SK-N-SH treated with all-trans-retinoic acid at 6 μM for 48 hours (cell line): ENCODE data around the gene ACO2.

Source experiments
- ATAC-seq: fragments of 200-7000 bp; cut with Tn5 transposase; 3 replicates; pipeline ENCODE4 v1.9.1; 2020; ENCODE audit warnings: mild to moderate bottlenecking, moderate library complexity
- ARNTL ChIP-seq: fragments of 450-650 bp; formaldehyde crosslinking; IDR thresholded peaks from 2 replicates; pipeline ENCODE4 v1.5.0; 2020; ENCODE audit warnings: low read depth, mild to moderate bottlenecking, moderate library complexity, borderline replicate concordance
- BACH2 ChIP-seq: fragments of 250-450 bp; sonication (Bioruptor Pico); IDR thresholded peaks from 2 replicates; pipeline ENCODE4 v1.9.0; 2021; ENCODE audit warnings: mild to moderate bottlenecking, borderline replicate concordance
- ESRRG ChIP-seq: fragments of 250-450 bp; sonication (Bioruptor Pico); IDR thresholded peaks from 2 replicates; pipeline ENCODE4 v1.6.1; 2021; ENCODE audit warnings: mild to moderate bottlenecking
- GLIS3 ChIP-seq: fragments of 250-450 bp; sonication (Bioruptor Pico); IDR thresholded peaks from 2 replicates; pipeline ENCODE4 v1.5.0; 2020; ENCODE audit warnings: mild to moderate bottlenecking, moderate library complexity
- ISL1 ChIP-seq: fragments of 250-450 bp; sonication (Bioruptor Pico); IDR thresholded peaks from 2 replicates; pipeline ENCODE4 v2.1.2; 2022; ENCODE audit warnings: mild to moderate bottlenecking, moderate library complexity
- OSR1 ChIP-seq: fragments of 250-450 bp; sonication (Bioruptor Pico); IDR thresholded peaks from 2 replicates; pipeline ENCODE4 v1.8.0; 2022; ENCODE audit warnings: moderate library complexity, mild to moderate bottlenecking, inconsistent platforms
- PPARA ChIP-seq: fragments of 250-450 bp; sonication (Bioruptor Pico); IDR thresholded peaks from 2 replicates; pipeline ENCODE4 v1.5.0; 2020; ENCODE audit warnings: mild to moderate bottlenecking, borderline replicate concordance
- SNAI2 ChIP-seq: fragments of 250-450 bp; sonication (Bioruptor Pico); IDR thresholded peaks from 2 replicates; pipeline ENCODE4 v1.5.0; 2020; ENCODE audit warnings: mild to moderate bottlenecking, moderate library complexity
- TCF4 ChIP-seq: fragments of 250-450 bp; sonication (Bioruptor Pico); IDR thresholded peaks from 2 replicates; pipeline ENCODE4 v1.8.0; 2021; ENCODE audit warnings: mild to moderate bottlenecking, moderate library complexity, borderline replicate concordance
- ZC3H10 ChIP-seq: fragments of 250-450 bp; sonication (Bioruptor Pico); IDR thresholded peaks from 2 replicates; pipeline ENCODE4 v1.5.1; 2021; ENCODE audit warnings: mild to moderate bottlenecking, moderate library complexity
- ZFP3 ChIP-seq: fragments of 250-450 bp; sonication (Bioruptor Pico); IDR thresholded peaks from 2 replicates; pipeline ENCODE4 v1.5.0; 2020; ENCODE audit warnings: mild to moderate bottlenecking, moderate library complexity
- ZFP30 ChIP-seq: fragments of 450-650 bp; formaldehyde crosslinking; IDR thresholded peaks from 2 replicates; pipeline ENCODE4 v1.5.0; 2022; ENCODE audit warnings: mild to moderate bottlenecking, moderate library complexity
- ZNF70 ChIP-seq: fragments of 450-650 bp; formaldehyde crosslinking; IDR thresholded peaks from 2 replicates; pipeline ENCODE4 v1.5.0; 2020; ENCODE audit warnings: mild to moderate bottlenecking, moderate library complexity
- ZNF8 ChIP-seq: fragments of 450-650 bp; formaldehyde crosslinking; IDR thresholded peaks from 2 replicates; pipeline ENCODE4 v1.5.0; 2020; ENCODE audit warnings: mild to moderate bottlenecking, moderate library complexity
- TF ChIP-seq, protein P1 (sequence below): fragments of 250-450 bp; sonication (Bioruptor Pico); IDR thresholded peaks from 2 replicates; pipeline ENCODE4 v1.5.1; 2021; ENCODE audit warnings: mild to moderate bottlenecking, moderate library complexity
- TF ChIP-seq, protein P2 (sequence below): fragments of 250-450 bp; sonication (Bioruptor Pico); IDR thresholded peaks from 2 replicates; pipeline ENCODE4 v1.5.1; 2020; ENCODE audit warnings: low read depth, mild to moderate bottlenecking, moderate library complexity
- TF ChIP-seq, protein P3 (sequence below): fragments of 250-450 bp; sonication (Bioruptor Pico); IDR thresholded peaks from 2 replicates; pipeline ENCODE4 v1.8.0; 2020; ENCODE audit warnings: mild to moderate bottlenecking, moderate library complexity, borderline replicate concordance
- TF ChIP-seq, protein P4 (sequence below): fragments of 250-450 bp; sonication (Bioruptor Pico); IDR thresholded peaks from 2 replicates; pipeline ENCODE4 v1.8.0; 2021; ENCODE audit warnings: low read depth, mild to moderate bottlenecking, moderate library complexity, borderline replicate concordance
- TF ChIP-seq, protein P5 (sequence below): fragments of 250-450 bp; sonication (Bioruptor Pico); IDR thresholded peaks from 2 replicates; pipeline ENCODE4 v1.5.0; 2020; ENCODE audit warnings: mild to moderate bottlenecking, moderate library complexity

The ACO2 gene

DNA sequence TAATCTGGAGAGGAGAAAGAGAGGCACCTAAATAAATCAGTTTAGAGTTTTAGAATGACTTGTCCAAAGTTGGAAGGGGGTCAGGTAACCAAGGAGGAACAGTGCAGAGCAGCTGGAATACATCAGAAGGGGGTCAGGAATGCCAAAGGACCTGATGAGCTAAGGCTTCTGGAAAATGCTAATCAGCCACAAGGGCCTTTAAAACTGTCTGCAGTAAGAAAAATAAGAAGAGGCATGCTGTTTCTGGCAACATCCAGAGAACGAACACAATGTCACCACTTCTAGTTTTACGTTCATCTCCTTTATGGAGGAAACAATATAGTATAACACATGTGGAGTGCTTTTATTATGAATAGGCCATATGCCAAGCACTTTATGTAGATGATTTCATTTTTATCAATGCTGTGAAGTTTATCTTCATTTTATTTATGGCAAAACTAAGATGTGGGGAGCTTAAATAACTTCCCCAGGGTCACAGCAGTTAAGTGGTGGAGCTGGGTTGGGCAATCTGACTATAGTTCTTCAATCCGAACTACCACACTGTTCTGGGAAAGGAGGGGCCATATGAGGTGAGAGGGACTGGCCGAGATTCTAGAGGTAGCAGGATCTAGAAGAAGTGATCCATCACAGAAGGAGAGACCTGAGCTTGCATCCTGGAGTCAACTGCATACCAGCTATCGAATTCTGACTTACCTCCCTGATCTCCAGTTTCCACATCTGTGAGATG lies 22.6 kb downstream of the ACO2 start:
- no peak for ATAC-seq
- TF ChIP-seq, protein P1, sequence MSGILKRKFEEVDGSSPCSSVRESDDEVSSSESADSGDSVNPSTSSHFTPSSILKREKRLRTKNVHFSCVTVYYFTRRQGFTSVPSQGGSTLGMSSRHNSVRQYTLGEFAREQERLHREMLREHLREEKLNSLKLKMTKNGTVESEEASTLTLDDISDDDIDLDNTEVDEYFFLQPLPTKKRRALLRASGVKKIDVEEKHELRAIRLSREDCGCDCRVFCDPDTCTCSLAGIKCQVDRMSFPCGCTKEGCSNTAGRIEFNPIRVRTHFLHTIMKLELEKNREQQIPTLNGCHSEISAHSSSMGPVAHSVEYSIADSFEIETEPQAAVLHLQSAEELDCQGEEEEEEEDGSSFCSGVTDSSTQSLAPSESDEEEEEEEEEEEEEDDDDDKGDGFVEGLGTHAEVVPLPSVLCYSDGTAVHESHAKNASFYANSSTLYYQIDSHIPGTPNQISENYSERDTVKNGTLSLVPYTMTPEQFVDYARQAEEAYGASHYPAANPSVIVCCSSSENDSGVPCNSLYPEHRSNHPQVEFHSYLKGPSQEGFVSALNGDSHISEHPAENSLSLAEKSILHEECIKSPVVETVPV (CRISPR knock-in tag): no peak
- TF ChIP-seq ZNF8 (CRISPR knock-in tag) (no peak), ZC3H10 (no peak), OSR1 (CRISPR knock-in tag) (no peak), ZFP3 (no peak), ZNF70 (CRISPR knock-in tag) (no peak), GLIS3 (CRISPR knock-in tag) (no peak), ISL1 (no peak)
- TF ChIP-seq, protein P2, sequence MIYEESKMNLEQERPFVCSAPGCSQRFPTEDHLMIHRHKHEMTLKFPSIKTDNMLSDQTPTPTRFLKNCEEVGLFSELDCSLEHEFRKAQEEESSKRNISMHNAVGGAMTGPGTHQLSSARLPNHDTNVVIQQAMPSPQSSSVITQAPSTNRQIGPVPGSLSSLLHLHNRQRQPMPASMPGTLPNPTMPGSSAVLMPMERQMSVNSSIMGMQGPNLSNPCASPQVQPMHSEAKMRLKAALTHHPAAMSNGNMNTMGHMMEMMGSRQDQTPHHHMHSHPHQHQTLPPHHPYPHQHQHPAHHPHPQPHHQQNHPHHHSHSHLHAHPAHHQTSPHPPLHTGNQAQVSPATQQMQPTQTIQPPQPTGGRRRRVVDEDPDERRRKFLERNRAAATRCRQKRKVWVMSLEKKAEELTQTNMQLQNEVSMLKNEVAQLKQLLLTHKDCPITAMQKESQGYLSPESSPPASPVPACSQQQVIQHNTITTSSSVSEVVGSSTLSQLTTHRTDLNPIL (CRISPR knock-in tag): no peak

DNA sequence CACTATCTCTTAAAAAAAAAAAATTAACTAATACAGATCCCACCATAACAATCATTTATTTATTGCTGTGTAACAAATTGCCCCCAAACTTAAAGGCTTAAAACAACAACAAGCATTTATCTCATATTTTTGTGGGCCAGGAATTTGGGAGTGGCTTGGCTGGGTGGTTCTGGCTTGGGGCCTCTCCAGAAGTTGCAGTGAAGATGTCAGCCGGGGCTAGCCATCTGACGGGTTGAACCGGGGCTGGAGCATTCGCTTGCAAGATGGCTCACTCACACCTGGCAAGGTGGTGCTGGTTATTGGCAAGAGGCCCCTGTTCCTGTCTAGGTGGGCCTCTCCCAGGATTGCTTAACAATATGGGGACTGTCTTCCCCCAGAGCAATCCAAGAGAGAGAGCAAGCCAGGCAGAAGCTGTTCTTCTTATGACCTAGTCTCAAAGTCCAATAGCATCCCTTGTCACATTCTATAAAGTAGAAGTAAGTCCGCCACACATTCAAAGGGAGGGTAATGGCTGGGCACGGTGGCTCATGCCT lies 29.5 kb downstream of the ACO2 start:
- TF ChIP-seq, protein P3, sequence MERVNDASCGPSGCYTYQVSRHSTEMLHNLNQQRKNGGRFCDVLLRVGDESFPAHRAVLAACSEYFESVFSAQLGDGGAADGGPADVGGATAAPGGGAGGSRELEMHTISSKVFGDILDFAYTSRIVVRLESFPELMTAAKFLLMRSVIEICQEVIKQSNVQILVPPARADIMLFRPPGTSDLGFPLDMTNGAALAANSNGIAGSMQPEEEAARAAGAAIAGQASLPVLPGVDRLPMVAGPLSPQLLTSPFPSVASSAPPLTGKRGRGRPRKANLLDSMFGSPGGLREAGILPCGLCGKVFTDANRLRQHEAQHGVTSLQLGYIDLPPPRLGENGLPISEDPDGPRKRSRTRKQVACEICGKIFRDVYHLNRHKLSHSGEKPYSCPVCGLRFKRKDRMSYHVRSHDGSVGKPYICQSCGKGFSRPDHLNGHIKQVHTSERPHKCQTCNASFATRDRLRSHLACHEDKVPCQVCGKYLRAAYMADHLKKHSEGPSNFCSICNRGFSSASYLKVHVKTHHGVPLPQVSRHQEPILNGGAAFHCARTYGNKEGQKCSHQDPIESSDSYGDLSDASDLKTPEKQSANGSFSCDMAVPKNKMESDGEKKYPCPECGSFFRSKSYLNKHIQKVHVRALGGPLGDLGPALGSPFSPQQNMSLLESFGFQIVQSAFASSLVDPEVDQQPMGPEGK (CRISPR knock-in tag): no peak
- TF ChIP-seq, protein P4, sequence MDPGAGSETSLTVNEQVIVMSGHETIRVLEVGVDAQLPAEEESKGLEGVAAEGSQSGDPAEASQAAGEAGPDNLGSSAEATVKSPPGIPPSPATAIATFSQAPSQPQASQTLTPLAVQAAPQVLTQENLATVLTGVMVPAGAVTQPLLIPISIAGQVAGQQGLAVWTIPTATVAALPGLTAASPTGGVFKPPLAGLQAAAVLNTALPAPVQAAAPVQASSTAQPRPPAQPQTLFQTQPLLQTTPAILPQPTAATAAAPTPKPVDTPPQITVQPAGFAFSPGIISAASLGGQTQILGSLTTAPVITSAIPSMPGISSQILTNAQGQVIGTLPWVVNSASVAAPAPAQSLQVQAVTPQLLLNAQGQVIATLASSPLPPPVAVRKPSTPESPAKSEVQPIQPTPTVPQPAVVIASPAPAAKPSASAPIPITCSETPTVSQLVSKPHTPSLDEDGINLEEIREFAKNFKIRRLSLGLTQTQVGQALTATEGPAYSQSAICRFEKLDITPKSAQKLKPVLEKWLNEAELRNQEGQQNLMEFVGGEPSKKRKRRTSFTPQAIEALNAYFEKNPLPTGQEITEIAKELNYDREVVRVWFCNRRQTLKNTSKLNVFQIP (CRISPR knock-in tag): no peak
- TF ChIP-seq SNAI2: no peak
- TF ChIP-seq ESRRG: no peak
- TF ChIP-seq ZNF70 (CRISPR knock-in tag): no peak
- TF ChIP-seq ZFP30: no peak
- TF ChIP-seq, protein P5, sequence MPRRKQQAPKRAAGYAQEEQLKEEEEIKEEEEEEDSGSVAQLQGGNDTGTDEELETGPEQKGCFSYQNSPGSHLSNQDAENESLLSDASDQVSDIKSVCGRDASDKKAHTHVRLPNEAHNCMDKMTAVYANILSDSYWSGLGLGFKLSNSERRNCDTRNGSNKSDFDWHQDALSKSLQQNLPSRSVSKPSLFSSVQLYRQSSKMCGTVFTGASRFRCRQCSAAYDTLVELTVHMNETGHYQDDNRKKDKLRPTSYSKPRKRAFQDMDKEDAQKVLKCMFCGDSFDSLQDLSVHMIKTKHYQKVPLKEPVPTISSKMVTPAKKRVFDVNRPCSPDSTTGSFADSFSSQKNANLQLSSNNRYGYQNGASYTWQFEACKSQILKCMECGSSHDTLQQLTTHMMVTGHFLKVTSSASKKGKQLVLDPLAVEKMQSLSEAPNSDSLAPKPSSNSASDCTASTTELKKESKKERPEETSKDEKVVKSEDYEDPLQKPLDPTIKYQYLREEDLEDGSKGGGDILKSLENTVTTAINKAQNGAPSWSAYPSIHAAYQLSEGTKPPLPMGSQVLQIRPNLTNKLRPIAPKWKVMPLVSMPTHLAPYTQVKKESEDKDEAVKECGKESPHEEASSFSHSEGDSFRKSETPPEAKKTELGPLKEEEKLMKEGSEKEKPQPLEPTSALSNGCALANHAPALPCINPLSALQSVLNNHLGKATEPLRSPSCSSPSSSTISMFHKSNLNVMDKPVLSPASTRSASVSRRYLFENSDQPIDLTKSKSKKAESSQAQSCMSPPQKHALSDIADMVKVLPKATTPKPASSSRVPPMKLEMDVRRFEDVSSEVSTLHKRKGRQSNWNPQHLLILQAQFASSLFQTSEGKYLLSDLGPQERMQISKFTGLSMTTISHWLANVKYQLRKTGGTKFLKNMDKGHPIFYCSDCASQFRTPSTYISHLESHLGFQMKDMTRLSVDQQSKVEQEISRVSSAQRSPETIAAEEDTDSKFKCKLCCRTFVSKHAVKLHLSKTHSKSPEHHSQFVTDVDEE (CRISPR knock-in tag): no peak
- no peak for TF ChIP-seq ZNF8 (CRISPR knock-in tag)
- no peak for TF ChIP-seq TCF4
- ATAC-seq: no peak

DNA sequence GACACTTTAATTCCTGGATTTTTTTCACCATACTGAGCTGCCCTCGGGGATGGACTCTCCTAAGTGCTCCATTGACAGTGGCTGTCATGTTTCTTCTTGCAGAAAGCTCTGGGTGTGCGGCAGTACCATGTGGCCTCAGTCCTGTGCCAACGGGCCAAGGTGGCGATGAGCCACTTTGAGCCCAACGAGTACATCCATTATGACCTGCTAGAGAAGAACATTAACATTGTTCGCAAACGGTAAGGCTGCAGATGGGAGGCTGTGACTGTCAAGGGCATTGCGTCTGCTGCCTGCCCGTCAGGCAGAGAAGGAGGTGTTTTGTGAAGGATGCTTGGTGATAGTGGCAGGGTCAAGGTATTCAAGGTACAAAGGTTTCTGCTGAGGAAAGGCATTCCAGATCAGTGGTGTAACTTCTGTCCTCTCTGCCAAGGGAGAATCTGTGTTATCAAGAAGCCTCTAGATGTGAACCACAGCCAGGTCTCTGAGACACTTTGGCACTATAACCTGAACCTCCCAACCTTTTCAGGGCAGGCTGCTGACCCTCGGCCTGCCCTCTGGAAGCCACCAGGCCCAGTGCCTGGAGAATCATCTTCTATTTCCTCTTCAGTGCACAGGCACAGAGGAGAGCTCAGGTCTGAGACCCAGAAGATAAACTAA lies 30.8 kb downstream of the ACO2 start:
- TF ChIP-seq ARNTL (no peak), BACH2 (CRISPR knock-in tag) (no peak), SNAI2 (no peak)
- ATAC-seq: no peak

DNA sequence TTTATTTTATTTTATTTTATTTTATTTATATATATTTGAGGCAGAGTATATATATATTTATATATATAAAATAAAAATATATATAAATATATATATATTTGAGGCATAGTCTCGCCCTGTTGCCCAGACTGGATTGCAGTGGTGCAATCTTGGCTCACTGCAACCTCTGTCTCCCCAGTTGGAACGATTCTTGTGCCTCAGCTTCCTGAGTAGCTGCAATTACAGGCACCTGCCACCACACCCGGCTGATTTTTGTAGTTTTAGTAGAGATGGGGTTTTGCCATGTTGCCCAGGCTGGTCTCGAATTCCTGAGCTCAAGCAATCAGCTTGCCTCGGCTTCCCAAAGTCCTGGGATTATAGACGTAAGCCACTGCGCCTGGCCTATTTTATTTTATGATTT lies 31.4 kb downstream of the ACO2 start:
- no peak for ATAC-seq
- TF ChIP-seq PPARA (no peak), ZC3H10 (no peak), OSR1 (CRISPR knock-in tag) (no peak)
- TF ChIP-seq, protein P4 (CRISPR knock-in tag): no peak
